OCI-LY7 (cell line): ENCODE measurements around the gene SHISA5. TPM values are rescaled to one million over a fixed set of nuclear protein-coding genes. Genes with fewer than 3 reads are reported as not detected.
"Not testable (repeated sequence)": the region's sequence is repeated elsewhere in the genome, so short reads cannot be mapped to it uniquely, and the experiment has no call there.

Experiments
- BruUV-seq: library from RNA; stranded (reverse); fragments of 400-500 nt; replicated peaks from 2 replicates; lab custom pipeline; 2021; lab: Mats Ljungman, UMichigan
- CTCF ChIA-PET: fragments of 300-600 bp; sonication (Branson Sonifier 250); formaldehyde crosslinking; loops from one replicate; lab custom pipeline; 2022; ENCODE audit warnings: antibody characterized with exemption; ENCODE audit not compliant: unreplicated experiment; lab: Charles Lee
- POLR2A ChIA-PET: fragments of 300-600 bp; sonication (Branson Sonifier 250); formaldehyde crosslinking; loops from one replicate; lab custom pipeline; 2022; ENCODE audit warnings: antibody characterized with exemption; lab: Charles Lee
- DNase-seq: peaks from one replicate; pipeline ENCODE4 v3.0.0-alpha.2; 2015; ENCODE audit warnings: low spot score
- H2AFZ ChIP-seq: fragments of 200-600 bp; sonication (generic), shearing (Covaris generic); 2 replicates; pipeline ENCODE4 v1.6.1; 2014; ENCODE audit warnings: mild to moderate bottlenecking, antibody characterized with exemption, low read length, moderate library complexity
- H3K27ac ChIP-seq: fragments of 200-600 bp; sonication (generic); 2 replicates; pipeline ENCODE4 v1.5.1; 2014; ENCODE audit warnings: mixed run types, low read depth, mild to moderate bottlenecking, moderate library complexity, low read length, inconsistent platforms; ENCODE audit not compliant: poor library complexity, severe bottlenecking
- H3K36me3 ChIP-seq: fragments of 200-600 bp; sonication (generic); 2 replicates; pipeline ENCODE4 v1.6.1; 2014; ENCODE audit warnings: mild to moderate bottlenecking, antibody characterized with exemption, low read length, moderate library complexity, mixed read lengths; ENCODE audit not compliant: insufficient read depth
- H3K4me1 ChIP-seq: fragments of 200-600 bp; sonication (generic); 2 replicates; pipeline ENCODE4 v1.5.1; 2014; ENCODE audit warnings: mild to moderate bottlenecking, low read length; ENCODE audit not compliant: insufficient read depth, poor library complexity, severe bottlenecking
- H3K4me2 ChIP-seq: fragments of 200-600 bp; sonication (generic); 2 replicates; pipeline ENCODE4 v1.6.1; 2014; ENCODE audit warnings: mild to moderate bottlenecking, low read length
- H3K4me3 ChIP-seq: fragments of 200-600 bp; sonication (generic); 2 replicates; pipeline ENCODE4 v1.5.1; 2014; ENCODE audit warnings: mild to moderate bottlenecking, low read depth, low read length; ENCODE audit not compliant: poor library complexity, severe bottlenecking
- H3K79me2 ChIP-seq: fragments of 200-600 bp; sonication (generic); 2 replicates; pipeline ENCODE4 v1.6.1; 2016; ENCODE audit warnings: low read depth, mild to moderate bottlenecking, low read length, moderate library complexity, mixed read lengths; ENCODE audit not compliant: insufficient read depth
- H3K9me2 ChIP-seq: fragments of 200-600 bp; sonication (generic); 2 replicates; pipeline ENCODE4 v1.6.1; 2016; ENCODE audit warnings: mild to moderate bottlenecking, low read length, mixed read lengths; ENCODE audit not compliant: insufficient read depth
- H3K9me3 ChIP-seq: fragments of 200-600 bp; sonication (generic); 2 replicates; pipeline ENCODE4 v1.6.1; 2014; ENCODE audit warnings: mild to moderate bottlenecking, mixed run types, low read length, mixed read lengths
- H4K20me1 ChIP-seq: fragments of 200-600 bp; sonication (generic); 2 replicates; pipeline ENCODE4 v1.6.1; 2014; ENCODE audit warnings: mild to moderate bottlenecking, antibody characterized with exemption, low read length, moderate library complexity, mixed read lengths; ENCODE audit not compliant: insufficient read depth
- EZH2phosphoT487 ChIP-seq: fragments of 200-600 bp; sonication (generic); IDR thresholded peaks from 2 replicates; pipeline ENCODE4 v1.6.1; 2018; ENCODE audit warnings: low read depth, borderline replicate concordance, mild to moderate bottlenecking, mixed run types, antibody characterized with exemption, low read length, moderate library complexity, mixed read lengths
- intact Hi-C: fragments of 100-400 bp; cut with micrococcal nuclease; formaldehyde crosslinking; loops from one replicate; pipeline ENCODE4 v1.10.0; 2022; ENCODE audit not compliant: unreplicated experiment
- total RNA-seq, 2 experiments: library from RNA; depleted of rRNA in 1 of 2; stranded (reverse); fragments of >200 nt in 1 of 2; shearing (Covaris generic) in 1 of 2; gene quantifications; 2 replicates each; pipeline ENCODE4 v1.2.3, GENCODE V29; 2014 to 2022
- TF ChIP-seq, protein P1 (sequence below): fragments of 200-600 bp; sonication (generic); conservative IDR thresholded peaks from 2 replicates; pipeline ENCODE4 v1.5.1; 2014; ENCODE audit warnings: mild to moderate bottlenecking, antibody characterized with exemption, low read length, moderate library complexity, mixed read lengths

Gene SHISA5
- total RNA-seq, 2 experiments from 2014 or later: 97.3 to 102 TPM

- H3K9me2 ChIP-seq, DNase-seq, H3K4me3 ChIP-seq, H4K20me1 ChIP-seq, POLR2A ChIA-PET, intact Hi-C loops, H3K36me3 ChIP-seq, H2AFZ ChIP-seq, H3K27ac ChIP-seq, H3K4me2 ChIP-seq, H3K9me3 ChIP-seq, H3K79me2 ChIP-seq, CTCF ChIA-PET, BruUV-seq: not testable (repeated sequence)
- H3K4me1 ChIP-seq: peaks cover 23% of the 10 kb centered on the region
Measured at GRCh38 chr3:48480891-48481290, 23.1 kb downstream of the SHISA5 start.

- H4K20me1 ChIP-seq: no peaks in the 10 kb centered on the region
- H3K9me3 ChIP-seq: no peaks in the 10 kb centered on the region
- no peak for TF ChIP-seq EZH2phosphoT487
- TF ChIP-seq, protein P1, sequence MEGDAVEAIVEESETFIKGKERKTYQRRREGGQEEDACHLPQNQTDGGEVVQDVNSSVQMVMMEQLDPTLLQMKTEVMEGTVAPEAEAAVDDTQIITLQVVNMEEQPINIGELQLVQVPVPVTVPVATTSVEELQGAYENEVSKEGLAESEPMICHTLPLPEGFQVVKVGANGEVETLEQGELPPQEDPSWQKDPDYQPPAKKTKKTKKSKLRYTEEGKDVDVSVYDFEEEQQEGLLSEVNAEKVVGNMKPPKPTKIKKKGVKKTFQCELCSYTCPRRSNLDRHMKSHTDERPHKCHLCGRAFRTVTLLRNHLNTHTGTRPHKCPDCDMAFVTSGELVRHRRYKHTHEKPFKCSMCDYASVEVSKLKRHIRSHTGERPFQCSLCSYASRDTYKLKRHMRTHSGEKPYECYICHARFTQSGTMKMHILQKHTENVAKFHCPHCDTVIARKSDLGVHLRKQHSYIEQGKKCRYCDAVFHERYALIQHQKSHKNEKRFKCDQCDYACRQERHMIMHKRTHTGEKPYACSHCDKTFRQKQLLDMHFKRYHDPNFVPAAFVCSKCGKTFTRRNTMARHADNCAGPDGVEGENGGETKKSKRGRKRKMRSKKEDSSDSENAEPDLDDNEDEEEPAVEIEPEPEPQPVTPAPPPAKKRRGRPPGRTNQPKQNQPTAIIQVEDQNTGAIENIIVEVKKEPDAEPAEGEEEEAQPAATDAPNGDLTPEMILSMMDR: no peak
- CTCF ChIA-PET: no interaction called here
- H3K9me2 ChIP-seq: no peaks in the 10 kb centered on the region
- peak overlapping the region; percentile 40 for H3K4me2 ChIP-seq
- peak overlapping the region; percentile 22 for H3K4me3 ChIP-seq
- H3K79me2 ChIP-seq: no peaks in the 10 kb centered on the region
- peak; percentile 50 for DNase-seq
- peak overlapping the region; percentile 98 for H2AFZ ChIP-seq
- H3K27ac ChIP-seq: peak overlapping the region; percentile 42
- intact Hi-C loops: no loop called here
- peaks cover 15% of the 10 kb centered on the region for H3K4me1 ChIP-seq
- H3K36me3 ChIP-seq: no peaks in the 10 kb centered on the region
- POLR2A ChIA-PET: interaction anchor here (0.6 kb wide), 1 partner anchor 67 kb away, joined by 3 read pairs; no protein-coding TSS in a partner anchor
- no TSS peak for BruUV-seq
Measured at GRCh38 chr3:48478626-48479555, 25.1 kb downstream of the SHISA5 start.

GRCh38 chr3:48477959-48478520, 25.9 kb downstream of the SHISA5 start:
- no peaks in the 10 kb centered on the region for H3K9me3 ChIP-seq

More at GRCh38 chr3:48477959-48478520, 25.9 kb downstream of the SHISA5 start:
- Histone ChIP-seq H3K4me2 (no peak overlapping the region; the same call in 1 of the 2 replicates), H3K9me2 (no peaks in the 10 kb centered on the region), H3K36me3 (no peaks in the 10 kb centered on the region), H4K20me1 (no peaks in the 10 kb centered on the region), H3K27ac (no peak overlapping the region), H3K79me2 (no peaks in the 10 kb centered on the region), H3K4me3 (no peak overlapping the region), H3K4me1 (peaks cover 23% of the 10 kb centered on the region), H2AFZ (no peak overlapping the region)
- no TSS peak for BruUV-seq
- CTCF ChIA-PET: no interaction called here
- intact Hi-C loops: no loop called here
- POLR2A ChIA-PET: no interaction called here
- no peak for DNase-seq
- no peak for TF ChIP-seq EZH2phosphoT487
- TF ChIP-seq, protein P1: no peak
